Brain microvascular endothelial cell (primary cell): ENCODE data around the gene PACRG.

Experiments
- DNase-seq: peaks from one replicate; pipeline ENCODE4 v3.0.0-alpha.2; 2020
- H3K27ac ChIP-seq: fragments of 250-450 bp; sonication (Bioruptor Pico); 2 replicates; pipeline ENCODE4 v1.5.1; 2020; ENCODE audit warnings: mild to moderate bottlenecking, moderate library complexity
- H3K27me3 ChIP-seq: fragments of 250-450 bp; sonication (Bioruptor Pico); replicated peaks from 2 replicates; pipeline ENCODE4 v1.5.1; 2020; ENCODE audit warnings: mild to moderate bottlenecking
- H3K36me3 ChIP-seq: fragments of 250-450 bp; sonication (Bioruptor Pico); replicated peaks from 2 replicates; pipeline ENCODE4 v1.5.1; 2020; ENCODE audit warnings: mild to moderate bottlenecking
- H3K4me3 ChIP-seq: 2 replicates; pipeline ENCODE4 v1.5.1; 2011; ENCODE audit warnings: low read depth, mild to moderate bottlenecking, control low read depth, low read length, moderate library complexity
- CTCF ChIP-seq: IDR thresholded peaks from 2 replicates; pipeline ENCODE4 v1.5.1; 2011; ENCODE audit warnings: low read depth, mild to moderate bottlenecking, moderate library complexity, low read length, control low read depth, inconsistent platforms; ENCODE audit errors: missing control alignments
- in situ Hi-C: cut with HindIII; loops from 2 replicates; pipeline ENCODE4 v1.10.0; 2017; ENCODE audit warnings: low sequenced_read_pairs, low pct_ligation_motif_present

PACRG gene

GRCh38 chr6:162999575-163000285 lies 272.0 kb downstream of the PACRG start:
- in situ Hi-C loops, result no loop called here

GRCh38 chr6:163001330-163001729 lies 273.6 kb downstream of the PACRG start:
- in situ Hi-C loops, result no loop called here

More at GRCh38 chr6:162999575-163000285, 272.0 kb downstream of the PACRG start:
- TF ChIP-seq CTCF, result no peak
- no peaks in the 10 kb centered on the region for H3K27me3 ChIP-seq
- no peak for DNase-seq
- no peak overlapping the region for H3K4me3 ChIP-seq
- no peaks in the 10 kb centered on the region for H3K36me3 ChIP-seq
- H3K27ac ChIP-seq, result no peak overlapping the region

DNA sequence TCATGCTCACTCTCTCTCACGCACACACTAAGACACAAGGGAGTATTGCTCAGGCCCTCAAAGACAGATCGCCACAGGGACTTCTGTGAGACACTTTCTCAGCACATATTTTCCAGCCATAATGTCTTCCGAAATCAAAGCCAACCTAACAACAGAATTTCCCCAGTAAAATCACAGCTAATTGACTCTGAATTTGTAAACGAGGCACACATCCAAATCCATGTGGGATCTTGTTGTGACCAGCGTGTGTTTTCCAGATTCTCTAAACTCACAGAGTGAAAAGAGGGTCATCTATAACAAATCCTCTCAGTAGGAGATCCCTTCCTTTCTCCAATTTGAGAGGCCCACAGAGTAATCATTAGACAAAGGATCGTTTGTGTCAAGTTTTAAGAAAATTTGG lies 280.4 kb downstream of the PACRG start:
- H3K4me3 ChIP-seq, result no peak overlapping the region
- no peak for TF ChIP-seq CTCF
- H3K27me3 ChIP-seq, result no peaks in the 10 kb centered on the region
- DNase-seq, result no peak
- no peak overlapping the region for H3K27ac ChIP-seq
- in situ Hi-C loops, result no loop called here
- H3K36me3 ChIP-seq, result no peaks in the 10 kb centered on the region

More at GRCh38 chr6:163001330-163001729, 273.6 kb downstream of the PACRG start:
- no peak for DNase-seq
- no peak for TF ChIP-seq CTCF
- Histone ChIP-seq H3K36me3 (no peaks in the 10 kb centered on the region), H3K4me3 (no peak overlapping the region), H3K27me3 (no peaks in the 10 kb centered on the region), H3K27ac (no peak overlapping the region)

DNA sequence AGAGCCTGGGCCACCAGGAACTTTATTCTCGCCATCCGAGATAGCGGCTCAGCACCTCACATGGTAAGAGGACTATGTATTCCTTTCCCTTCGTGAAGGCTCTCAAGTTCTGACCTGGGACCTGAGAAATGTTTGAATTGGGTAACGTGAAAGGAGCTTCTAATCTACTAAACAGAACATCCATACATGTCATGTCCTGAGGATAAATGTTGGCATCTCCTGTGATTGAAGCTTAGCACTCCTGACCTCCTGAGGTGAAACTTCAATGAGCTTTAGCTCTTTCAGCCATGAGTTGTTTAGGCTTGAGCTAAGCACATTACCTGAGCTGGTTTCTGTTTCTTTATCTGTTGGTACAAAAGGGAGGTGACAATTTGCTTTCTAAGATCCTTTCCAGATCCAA lies 280.9 kb downstream of the PACRG start:
- H3K36me3 ChIP-seq, result no peaks in the 10 kb centered on the region
- H3K27me3 ChIP-seq, result no peaks in the 10 kb centered on the region
- H3K4me3 ChIP-seq, result no peak overlapping the region
- TF ChIP-seq CTCF, result no peak
- DNase-seq, result no peak
- in situ Hi-C loops, result no loop called here
- H3K27ac ChIP-seq, result no peak overlapping the region

DNA sequence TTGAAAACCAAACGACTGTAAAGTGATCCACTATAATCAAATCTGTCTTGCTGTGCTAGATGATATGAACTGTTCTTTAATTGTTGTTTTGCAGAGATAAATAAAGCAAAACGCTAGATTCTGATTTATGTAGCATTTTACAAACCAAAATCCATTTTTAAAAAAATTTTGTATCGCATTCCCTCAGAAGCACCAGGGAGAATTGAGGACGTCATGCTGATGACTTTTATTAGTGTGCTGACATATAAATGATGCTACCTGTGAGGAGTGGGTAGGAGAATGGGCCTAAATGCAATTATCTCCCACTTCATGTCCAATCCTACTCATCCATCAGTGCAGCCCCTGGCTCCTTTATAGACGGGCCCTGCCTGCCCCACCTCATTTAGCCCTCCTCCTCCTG lies 282.4 kb downstream of the PACRG start:
- Histone ChIP-seq H3K27ac (no peak overlapping the region), H3K36me3 (no peaks in the 10 kb centered on the region), H3K27me3 (no peaks in the 10 kb centered on the region), H3K4me3 (no peak overlapping the region)
- TF ChIP-seq CTCF, result no peak
- no peak for DNase-seq
- in situ Hi-C loops, result no loop called here

DNA sequence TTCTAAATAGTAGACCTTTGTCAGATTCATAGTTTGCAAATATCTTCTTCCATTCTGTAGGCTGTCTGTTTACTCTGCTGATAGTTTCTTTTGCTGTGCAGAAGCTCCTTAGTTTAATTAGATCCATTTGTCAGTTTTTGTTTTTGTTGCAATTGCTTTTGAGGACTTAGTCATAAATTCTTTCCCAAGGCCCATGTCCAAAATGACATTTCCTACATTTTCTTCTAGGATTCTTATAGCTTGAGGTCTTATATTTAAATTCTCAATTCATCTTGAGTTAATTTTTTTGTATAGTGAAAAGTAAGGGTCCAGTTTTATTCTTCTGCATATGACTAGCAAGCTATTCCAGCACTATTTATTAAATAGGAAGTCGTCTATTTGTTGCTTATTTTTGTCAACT lies 287.0 kb downstream of the PACRG start:
- Histone ChIP-seq H3K27ac (no peak overlapping the region), H3K36me3 (no peaks in the 10 kb centered on the region), H3K4me3 (no peak overlapping the region), H3K27me3 (no peaks in the 10 kb centered on the region)
- in situ Hi-C loops, result no loop called here
- TF ChIP-seq CTCF, result no peak
- no peak for DNase-seq
